ENCODE results near the gene TRMT6. TPM values are rescaled to one million over a fixed set of nuclear protein-coding genes. Genes with fewer than 3 reads are reported as not detected.

TRMT6 gene, protein sequence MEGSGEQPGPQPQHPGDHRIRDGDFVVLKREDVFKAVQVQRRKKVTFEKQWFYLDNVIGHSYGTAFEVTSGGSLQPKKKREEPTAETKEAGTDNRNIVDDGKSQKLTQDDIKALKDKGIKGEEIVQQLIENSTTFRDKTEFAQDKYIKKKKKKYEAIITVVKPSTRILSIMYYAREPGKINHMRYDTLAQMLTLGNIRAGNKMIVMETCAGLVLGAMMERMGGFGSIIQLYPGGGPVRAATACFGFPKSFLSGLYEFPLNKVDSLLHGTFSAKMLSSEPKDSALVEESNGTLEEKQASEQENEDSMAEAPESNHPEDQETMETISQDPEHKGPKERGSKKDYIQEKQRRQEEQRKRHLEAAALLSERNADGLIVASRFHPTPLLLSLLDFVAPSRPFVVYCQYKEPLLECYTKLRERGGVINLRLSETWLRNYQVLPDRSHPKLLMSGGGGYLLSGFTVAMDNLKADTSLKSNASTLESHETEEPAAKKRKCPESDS
- 32.1 to 39.8 TPM (median 34.0 TPM) in 5 replicates for total RNA-seq (2022; extraction: Qiagen RNA extraction; ENCODE audit: low read depth)

DNA sequence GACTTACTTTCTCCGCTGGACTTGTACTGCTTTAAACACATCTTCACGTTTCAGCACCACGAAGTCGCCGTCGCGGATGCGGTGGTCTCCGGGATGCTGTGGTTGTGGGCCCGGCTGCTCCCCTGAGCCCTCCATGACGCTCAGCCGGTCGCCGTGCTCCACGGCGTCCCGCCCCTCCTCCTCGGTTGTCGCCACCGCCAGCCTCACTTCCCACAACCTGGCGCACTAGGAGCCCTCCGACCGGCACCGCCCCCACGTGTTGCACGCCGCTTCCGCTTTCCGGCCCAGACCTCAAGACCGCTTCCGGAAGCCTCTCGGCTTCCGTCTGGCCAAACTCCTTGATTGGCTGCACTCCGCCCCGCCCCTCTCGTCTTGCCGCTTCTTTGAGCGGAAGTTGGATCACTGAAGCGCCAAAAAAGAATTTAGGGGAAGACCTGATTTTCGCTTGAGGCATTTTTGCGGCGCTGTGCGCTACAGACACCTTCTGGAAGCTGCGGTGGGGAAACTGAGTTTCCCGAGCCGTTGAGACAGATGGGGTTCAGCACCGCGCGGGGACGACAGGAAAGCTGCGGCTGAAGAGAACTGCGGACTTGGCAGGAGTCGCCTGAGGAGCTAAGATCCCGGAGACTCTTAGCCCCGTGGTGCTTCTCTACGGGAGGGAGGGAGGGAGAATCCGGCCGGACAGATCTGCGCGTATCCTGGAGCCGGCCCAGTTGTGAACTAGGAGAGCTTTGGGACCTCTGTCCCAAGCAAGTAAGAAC, at the start of gene TRMT6, which contains the start of gene MCM8:
Gene TRMT6 (minus strand): TSS at position 263 of the 761 bp plus-strand sequence. CDS start 128 bp downstream, at position 135.
Gene MCM8 (plus strand): TSS at position 382 of the 761 bp plus-strand sequence. CDS start 1,364 bp downstream, outside the sequence.

Other genes with a start within 250 kb of the TRMT6 start
- 6.1 to 8.1 TPM (median 7.7 TPM) in 5 replicates for gene SHLD1, start 200.1 kb downstream of the TRMT6 start, total RNA-seq (2022; extraction: Qiagen RNA extraction; ENCODE audit: low read depth)
- gene CHGB, start 39.0 kb downstream of the TRMT6 start, total RNA-seq (2022; extraction: Qiagen RNA extraction; ENCODE audit: low read depth): 2.6 to 3.3 TPM (median 3.0 TPM) in 5 replicates
- 14.6 to 21.6 TPM (median 20.8 TPM) in 5 replicates for gene MCM8, start 119 bp upstream of the TRMT6 start, total RNA-seq (2022; extraction: Qiagen RNA extraction; ENCODE audit: low read depth)
- 31.0 to 71.9 TPM (median 64.9 TPM) in 5 replicates for gene CRLS1, start 55.6 kb upstream of the TRMT6 start, total RNA-seq (2022; extraction: Qiagen RNA extraction; ENCODE audit: low read depth)
- 0.07 to 0.08 TPM in 2 of 5 replicates, not detected in the others for gene LRRN4, start 103.5 kb upstream of the TRMT6 start, total RNA-seq (2022; extraction: Qiagen RNA extraction; ENCODE audit: low read depth)
- 15.8 to 17.7 TPM (median 17.0 TPM) in 5 replicates for gene FERMT1, start 172.5 kb upstream of the TRMT6 start, total RNA-seq (2022; extraction: Qiagen RNA extraction; ENCODE audit: low read depth)

All from A549 treated with RU486 at 1 μM for 4 hours (cell line).